GM21825 (cell line): ENCODE measurements around the gene FXYD4.
"Not testable (repeated sequence)": the region's sequence is repeated elsewhere in the genome, so short reads cannot be mapped to it uniquely, and the experiment has no call there.

Source experiments
- ATAC-seq: cut with Tn5 transposase; IDR thresholded peaks from one replicate; pipeline ENCODE4 v1.9.1; 2021; ENCODE audit warnings: mild to moderate bottlenecking, moderate library complexity; ENCODE audit not compliant: unreplicated experiment

Gene FXYD4

DNA sequence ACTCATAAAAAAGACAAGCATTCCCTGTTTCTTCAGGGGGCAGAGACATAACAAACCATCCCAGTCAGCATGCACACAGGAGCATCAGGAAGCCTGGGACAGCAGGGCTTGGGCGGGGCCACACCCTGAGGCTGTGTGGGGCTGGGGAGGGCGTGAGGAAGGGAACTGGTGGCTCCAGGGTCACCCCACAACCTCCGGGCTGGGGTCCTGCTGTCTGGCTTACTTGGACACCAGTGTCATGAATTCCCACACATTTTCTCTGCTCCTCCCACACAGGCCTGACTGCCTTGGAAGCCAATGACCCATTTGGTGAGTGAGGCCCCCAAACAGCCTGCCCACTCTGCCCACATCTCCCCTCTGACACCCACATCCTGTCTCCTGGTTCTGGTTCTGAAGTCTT lies 2.8 kb downstream of the FXYD4 start:
- ATAC-seq, result no peak

DNA sequence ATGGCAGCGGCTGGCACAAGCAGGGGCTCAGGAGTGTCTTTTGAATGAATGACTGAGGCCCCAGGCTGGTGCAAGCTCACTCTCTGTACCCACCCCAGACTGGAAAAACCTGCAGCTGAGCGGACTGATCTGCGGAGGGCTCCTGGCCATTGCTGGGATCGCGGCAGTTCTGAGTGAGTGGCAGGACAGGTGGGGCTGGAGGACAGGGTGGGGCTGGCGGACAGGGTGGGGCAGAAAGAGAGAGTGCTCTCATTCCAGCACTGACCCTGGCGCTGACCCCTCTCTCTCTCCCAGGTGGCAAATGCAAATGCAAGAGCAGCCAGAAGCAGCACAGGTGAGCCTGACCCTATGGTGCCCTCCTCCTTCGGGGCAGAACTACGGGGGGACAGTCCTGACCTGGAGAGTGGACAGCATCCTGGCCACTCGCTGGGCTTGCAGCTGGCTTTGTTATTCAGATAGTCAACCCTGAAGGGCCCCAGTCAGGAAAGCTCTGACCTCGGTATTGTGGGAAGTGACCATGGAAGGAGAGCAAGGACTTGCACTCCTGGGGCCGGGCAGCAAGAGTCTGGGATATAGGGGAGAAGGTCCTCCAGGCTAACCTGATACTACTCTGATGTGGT lies 4.1 kb downstream of the FXYD4 start:
- ATAC-seq, result no peak

DNA sequence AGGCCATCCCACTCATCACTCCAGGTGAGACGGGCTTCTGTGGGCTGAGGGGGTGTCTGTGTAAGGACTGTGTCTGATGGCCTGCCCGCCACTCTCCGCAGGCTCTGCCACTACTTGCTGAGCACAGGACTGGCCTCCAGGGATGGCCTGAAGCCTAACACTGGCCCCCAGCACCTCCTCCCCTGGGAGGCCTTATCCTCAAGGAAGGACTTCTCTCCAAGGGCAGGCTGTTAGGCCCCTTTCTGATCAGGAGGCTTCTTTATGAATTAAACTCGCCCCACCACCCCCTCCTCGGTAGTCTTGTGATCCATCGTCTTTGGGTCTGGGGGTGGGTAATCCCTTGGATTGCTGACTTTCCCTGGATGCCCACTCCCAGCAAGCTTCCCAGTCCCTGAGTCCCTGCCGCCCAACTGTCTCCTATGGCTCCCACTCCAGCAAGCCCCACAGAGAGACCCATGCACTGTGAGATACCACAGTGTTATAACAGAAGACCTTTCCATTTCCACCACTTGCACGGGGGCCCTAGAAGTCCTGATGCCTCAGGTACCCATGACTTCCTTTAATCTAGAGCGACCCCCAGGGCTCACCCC lies 4.7 kb downstream of the FXYD4 start:
- no peak for ATAC-seq

DNA sequence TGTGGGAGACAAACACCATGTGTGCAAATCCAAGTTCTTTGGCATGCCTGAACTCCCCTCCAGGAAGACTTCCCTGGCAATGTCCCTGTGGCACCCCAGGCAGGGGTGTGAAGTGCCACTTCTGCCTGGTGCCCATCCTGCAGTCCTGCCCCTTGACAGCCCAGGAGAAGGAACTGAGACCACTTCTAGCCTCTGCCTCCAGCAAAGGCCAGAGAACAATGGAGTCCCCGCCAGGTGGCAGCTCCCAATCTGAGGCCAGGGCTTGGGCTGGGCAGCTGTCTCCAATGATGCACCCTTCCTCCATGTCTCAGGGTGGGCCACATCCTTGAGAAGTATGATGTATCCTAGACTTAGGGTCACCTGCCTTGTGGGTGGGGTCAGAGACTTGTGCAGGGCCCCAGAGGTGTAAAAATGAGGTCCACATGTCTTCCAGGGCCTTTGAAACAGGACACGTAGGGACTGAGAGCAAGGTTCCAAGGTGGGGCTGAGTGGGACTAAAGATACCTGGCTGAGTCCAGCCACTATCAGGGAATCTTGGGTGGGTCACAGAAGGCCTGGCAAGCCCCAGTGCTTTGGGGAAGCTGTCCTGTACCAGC lies 5.5 kb downstream of the FXYD4 start:
- ATAC-seq, result no peak

DNA sequence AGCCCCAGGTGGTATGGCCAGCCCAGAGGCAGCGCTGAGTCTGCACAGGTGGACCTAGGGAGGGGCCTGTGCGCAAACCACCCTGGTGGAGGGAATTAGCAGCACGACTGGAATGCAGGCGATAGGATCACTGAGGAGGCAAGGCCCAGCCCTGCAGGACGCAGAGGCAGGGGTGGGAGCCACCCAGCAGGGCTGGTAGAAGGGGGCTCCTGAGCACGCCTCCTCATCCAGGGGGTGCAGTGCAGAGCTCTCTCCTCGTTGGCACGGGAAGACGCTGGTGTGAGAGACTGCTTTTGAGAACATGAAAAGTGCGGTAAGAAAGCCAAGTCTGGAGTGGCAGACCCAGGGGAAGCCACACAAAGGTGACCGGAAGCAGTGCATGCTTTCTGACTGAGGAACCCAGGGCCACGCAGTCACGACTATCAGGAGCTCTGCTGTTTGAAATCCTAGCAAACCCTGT lies 6.0 kb downstream of the FXYD4 start:
- ATAC-seq, result no peak

DNA sequence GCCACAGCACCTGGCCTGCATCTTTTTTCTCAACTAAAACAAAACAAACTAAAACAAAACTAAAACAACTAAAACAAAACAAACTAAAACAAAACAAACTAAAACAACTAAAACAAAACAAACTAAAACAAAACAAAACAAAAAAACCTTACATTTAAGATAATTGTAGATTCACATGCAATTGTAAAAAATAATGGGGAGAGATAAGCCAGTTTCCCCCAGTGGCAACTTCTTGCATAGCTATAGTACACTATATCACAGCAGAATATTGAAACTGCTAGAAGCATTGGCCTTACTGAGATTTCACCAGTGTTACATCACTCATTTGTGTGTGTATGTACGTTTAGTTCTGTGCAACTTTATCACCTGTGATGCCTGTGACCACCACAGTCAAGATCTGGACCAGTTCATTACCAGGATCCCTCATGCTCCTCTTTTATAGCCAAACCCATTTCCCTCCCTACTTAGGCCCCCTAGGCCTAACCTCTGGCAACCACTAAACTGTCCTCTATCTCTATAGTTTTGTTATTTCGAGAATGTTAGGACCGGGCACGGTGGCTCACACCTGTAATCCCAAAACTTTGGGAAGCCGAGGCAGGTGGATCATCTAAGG lies 9.3 kb downstream of the FXYD4 start:
- ATAC-seq, result no peak

DNA sequence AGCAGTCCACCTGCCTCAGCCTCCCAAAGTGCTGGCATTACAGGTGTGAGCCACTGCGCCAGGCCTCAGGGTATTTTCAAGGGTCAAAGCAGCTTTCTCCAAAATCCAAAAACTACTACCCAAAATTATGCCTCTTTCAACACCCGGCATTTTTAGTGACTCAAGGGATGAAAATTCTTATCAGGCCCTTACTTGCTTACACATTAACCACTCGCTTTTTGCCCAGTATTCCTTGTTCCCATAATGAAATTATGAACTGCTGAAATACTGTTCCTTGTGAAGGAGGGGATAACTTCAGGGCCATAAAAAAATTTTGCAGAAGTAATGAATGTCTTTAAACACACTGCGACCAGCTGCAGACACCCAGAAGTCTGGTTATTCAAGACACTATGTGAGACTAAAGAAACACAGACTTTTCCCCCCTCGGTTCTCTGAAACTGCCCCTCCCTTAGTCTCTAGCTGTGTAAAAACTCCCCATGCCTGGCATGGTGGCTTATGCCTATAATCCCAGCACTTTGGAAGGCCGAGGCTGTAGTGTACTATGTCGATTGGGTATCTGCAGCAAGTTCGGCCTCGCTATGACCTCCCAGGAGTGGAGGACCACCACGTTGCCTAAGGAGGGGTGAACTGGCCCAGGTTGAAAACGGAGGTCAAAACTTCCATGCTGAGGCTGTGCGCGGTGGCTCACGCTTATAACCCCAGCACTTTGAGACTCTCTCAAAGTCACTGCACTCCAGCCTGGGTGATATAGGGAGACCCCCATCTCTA lies 12.0 kb downstream of the FXYD4 start:
- no peak for ATAC-seq

DNA sequence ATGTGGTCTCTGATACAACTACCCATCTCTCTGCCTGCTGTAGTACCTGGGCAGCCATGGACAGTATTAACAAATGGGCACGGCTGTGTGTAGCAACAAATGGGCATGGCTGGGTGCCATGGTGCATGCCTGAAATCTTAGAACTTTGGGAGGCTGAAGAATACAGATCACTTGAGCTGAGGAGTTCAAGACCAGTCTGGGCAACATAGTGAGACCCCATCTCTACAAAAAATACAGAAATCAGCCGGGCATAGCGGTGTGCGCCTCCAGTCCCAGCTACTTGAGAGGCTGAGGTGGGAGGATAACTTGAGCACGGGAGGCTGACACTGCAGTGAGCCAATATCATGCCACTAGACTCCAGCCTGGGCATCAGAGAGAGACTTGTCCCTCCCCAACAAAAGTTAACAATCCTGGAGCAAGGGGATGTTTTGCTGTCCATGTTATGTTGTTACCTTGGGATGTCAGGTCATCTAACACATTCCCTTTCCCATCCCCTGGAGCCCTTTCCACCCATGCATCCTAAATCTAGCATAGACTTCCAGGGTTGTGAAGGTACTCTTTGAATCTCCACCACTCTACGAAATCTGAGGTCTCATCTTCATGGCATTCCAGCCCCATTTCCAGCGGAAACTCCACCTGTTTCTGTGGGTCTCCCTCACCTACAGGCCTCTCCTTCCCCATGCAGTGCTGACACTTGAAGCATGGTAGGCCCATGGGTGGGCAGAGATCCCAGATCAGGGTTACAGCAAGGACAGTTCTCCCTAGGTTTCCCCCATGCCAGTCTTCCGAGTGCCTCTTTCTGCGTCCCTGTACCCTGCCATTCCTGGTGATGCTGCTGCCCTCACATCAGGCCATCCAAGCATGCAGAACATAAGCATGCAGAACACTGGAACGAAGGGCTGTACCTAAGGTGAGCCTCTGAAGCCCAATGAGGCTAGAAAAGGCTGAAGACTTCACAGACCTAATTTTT lies 13.1 kb downstream of the FXYD4 start:
- no peak for ATAC-seq

DNA sequence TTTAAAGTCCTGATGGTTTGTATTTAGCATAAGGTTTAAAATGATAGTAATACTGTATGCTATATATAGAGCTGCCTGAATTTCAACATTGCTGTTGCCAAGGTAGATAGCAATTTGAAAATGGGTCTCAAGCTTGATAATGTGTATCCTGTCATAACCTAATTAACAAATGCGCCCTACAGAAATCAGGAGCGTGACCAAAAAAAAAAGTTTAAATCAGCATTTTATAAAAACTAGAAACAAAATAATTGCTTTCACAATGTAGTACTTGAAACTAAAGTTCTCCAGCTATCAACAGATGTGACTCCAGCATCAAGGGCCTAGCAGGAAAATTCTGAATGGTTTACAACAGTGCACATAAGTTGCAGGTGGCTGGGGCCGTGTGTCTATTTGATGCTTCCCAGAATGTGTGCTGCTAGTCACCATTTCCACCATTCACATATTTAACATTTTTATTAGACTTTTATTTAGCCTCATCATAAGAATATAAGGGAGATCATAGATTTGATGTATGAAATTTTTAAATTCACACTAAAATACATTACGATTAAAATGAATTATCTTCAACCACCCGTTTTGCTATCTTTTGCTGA lies 14.1 kb downstream of the FXYD4 start:
- no peak for ATAC-seq

DNA sequence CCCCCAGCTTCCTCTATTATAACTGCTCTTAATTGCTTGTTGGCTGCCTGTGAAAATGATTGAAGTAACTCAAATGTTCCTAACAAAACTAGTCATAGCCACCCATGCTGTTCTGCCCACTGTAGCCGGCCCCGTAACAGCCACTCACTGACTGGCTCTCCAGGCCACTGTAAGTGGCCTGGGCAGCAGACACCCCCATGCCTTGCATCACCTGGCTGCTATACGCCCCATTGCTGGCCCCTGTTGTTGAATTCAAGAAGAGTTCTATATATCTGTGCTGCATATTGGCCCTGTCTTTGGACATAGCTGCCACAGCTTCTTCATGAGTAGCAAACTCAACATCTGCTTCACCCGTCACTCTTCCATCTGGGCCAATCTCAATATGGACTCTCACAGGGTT lies 15.1 kb downstream of the FXYD4 start:
- no peak for ATAC-seq

DNA sequence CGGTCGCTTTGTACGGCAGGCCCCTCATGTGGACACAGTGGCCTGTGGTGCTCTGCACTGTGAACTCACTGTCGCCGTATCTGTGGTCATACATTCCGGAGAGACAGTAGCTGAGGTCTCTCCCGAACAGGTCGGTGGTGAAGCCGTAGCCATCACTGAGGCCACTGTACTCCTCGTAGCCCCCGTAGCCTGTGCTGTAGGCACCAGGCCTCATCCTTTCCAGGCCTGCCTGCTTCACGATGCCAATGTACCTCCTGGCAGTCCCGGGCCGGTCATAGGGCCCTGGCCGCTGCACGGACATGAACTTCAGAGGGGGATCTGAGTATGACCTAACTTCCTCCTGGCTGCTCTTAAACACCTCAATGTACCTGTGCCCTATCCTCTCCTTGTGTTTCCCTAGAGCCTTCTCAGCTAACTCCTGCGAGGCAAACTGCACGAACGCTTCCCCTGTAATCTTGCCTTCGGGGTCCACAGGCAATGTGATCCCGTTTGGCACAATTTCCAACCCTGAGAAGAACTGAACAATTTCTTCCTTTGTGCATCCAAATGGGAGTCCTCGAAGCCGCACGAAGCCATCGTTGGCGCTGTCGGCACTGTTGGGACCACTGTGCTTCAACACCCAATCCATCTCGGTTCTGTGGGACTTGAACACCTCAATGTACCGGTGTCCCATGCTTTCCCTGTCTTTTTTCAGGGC lies 15.7 kb downstream of the FXYD4 start:
- no peak for ATAC-seq

DNA sequence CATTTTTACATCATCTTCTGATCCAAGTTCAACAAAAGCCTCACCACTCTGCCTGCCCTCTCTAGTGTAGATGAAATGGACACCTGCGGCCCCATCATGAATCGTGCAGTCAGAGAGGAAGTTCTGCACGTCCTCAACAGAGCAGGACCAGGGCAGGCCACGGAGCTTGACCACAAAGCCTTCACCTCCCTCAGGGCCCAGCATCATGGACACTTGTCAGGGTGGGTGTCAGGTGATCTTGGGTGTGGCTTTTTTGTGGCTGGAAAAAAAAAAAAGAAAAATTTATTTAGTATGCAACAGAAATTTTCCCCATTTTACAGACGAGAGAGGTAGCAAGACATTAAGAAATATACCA lies 16.2 kb downstream of the FXYD4 start:
- no peak for ATAC-seq

DNA sequence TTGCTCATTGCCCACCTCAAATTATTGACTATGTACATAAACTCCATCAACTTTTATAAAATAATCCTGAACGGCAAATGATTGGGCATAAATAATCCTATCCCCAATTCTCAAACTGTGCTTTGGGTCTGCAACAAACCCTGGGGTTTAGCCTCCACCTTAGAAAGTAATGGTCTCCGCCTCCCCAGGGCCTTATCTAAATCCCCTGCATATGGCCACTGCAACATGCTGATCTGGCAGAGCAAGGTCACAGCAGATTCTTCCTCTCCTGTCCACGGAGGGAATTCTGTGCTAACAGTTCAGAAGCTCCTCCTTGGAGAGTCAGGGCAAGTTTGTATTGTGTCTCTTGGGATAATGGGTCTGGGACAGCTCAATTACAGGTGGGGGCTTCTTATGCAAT lies 18.4 kb downstream of the FXYD4 start:
- no peak for ATAC-seq

DNA sequence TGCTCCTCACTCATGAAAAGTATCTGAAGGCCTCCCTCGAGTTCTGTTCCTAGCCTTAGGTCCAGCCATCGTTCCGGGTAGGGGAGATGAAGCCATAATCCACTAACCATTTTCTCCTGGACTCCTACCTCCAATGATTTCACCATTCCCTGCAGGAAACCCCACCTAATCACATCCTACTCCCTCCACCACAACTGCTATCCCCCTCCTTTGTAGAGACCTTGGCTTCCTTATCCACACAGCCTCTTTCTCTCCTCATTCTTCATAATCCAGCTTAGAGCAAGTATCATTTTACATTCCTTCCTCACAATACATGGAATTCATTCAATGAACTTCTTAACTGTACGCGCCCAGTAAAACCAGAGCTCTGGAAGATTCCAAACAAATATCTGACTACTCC lies 18.9 kb downstream of the FXYD4 start:
- ATAC-seq, result no peak

DNA sequence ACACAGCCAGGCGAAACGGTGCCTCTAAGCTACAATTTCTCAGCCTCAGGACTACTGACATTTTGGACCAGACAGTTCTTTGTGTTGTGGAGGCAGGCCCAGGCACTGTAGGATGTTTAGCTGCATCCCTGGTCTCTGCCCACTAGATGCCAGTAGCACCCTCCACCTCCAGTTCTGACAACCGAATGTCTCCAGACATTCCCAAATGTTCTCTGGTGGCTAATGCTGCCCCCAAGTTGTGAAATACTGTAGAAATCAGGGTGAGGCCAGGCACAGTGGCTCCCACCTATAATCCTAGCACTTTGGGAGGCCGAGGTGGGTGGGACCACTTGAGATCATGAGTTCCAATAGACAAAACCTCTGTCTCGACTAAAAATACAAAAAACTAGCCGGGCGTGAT lies 19.3 kb downstream of the FXYD4 start:
- ATAC-seq, result no peak

DNA sequence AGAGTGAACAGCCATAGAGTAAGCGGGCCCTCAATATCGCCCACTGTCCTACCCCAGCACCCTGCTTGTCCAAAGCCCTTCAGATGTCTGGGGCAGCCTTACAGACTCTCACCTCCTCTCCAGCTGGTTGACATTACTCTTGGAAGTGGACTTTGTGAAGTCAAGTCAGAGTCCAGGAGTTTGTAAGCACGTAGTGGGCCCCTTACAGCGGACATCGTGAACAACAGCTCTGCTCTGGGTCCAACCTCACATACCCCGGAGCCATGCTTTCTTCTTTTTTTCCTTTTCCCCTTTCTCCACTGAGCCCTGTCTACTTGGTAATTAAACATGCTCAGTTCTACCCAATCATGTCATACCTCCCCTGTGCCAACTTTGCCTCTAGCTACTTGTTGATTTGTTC lies 20.1 kb downstream of the FXYD4 start:
- ATAC-seq, result no peak

DNA sequence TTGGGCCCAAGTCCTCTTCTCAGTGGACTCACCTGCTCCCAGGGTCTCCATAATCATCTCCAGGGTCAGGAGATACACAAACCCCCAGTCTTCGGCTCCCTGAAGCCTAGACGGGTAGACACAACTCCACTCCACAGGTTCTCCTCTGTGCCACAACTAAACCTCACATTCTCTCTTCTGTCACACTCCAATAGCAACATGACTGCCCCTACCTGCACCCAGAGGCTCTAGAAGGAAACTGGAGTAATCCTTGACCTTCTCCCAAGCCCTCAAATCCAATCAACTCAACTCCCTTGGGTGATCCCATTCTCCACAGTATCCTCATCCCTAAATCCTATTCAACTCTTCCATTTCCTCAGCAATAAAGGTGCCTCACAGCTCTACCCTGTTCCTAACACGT lies 21.3 kb downstream of the FXYD4 start:
- ATAC-seq, result no peak

DNA sequence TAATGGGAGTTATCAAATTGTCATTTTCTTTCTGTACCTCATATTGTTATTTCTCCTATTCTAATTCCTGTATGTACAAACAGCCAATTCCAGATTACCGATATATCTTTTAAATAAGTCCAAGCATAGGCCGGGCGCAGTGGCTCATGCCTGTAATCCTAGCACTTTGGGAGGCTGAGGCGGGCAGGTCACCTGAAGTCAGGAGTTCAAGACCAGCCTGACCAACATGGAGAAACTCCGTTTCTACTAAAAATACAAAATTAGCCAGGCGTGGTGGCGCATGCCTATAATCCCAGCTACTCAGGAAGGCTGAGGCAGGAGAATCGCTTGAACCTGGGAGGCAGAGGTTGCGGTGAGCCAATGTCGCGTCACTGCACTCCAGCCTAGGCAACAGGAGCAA lies 21.8 kb downstream of the FXYD4 start:
- not testable (repeated sequence) for ATAC-seq

DNA sequence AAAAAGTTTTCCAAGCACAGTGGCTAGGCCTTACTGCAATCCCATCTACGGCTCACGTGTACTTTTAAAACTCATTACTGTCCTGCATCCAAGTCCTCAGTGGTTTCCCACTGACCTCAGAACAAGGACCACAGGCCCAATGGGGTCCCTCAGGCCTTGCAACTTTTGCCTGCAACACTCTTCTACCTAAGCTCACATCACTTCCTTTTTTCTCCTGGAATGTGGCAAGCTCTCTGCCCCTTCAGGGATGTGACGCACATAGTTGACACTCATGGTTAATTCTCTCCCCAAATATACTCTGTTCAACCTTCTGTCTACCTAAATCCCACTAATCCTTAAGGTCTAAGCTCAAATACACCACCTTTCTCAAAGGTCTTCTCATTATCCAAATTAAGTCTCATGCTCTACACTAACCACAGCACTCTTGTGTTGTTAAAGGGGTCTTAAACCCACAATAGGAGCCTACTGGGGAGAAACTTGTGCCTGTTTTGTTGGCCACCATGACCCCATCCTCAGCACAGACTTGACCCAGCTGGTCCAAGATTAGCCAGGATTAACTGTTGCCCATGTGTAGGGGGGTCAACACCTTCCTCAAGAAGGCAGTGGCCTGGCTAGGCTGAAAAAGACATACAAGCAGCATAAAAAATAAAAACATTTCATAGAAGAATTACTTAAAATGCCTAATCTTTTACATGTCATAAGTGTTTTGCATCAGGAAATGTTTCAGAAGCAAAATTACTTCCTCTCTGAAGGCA lies 22.3 kb downstream of the FXYD4 start:
- ATAC-seq, result no peak
